B cell (primary cell): ENCODE measurements around the gene MAMLD1. TPM values are rescaled to one million over a fixed set of nuclear protein-coding genes. Genes with fewer than 3 reads are reported as not detected.

ENCODE experiments used
- ATAC-seq: fragments of 200-7000 bp; cut with Tn5 transposase; one replicate; pipeline ENCODE4 v1.10.0; 2021; ENCODE audit warnings: low read depth, mild to moderate bottlenecking, moderate number of reproducible peaks, moderate library complexity
- CTCF ChIA-PET: fragments of 350-600 bp; sonication (Branson Sonifier 250); formaldehyde crosslinking; loops from one replicate; lab custom pipeline; 2021; ENCODE audit warnings: antibody characterized with exemption, inconsistent platforms; lab: Charles Lee
- POLR2A ChIA-PET: fragments of 350-600 bp; sonication (Branson Sonifier 250); formaldehyde crosslinking; loops from one replicate; lab custom pipeline; 2021; ENCODE audit warnings: antibody characterized with exemption; lab: Charles Lee
- DNase-seq: peaks from one replicate; pipeline ENCODE4 v3.0.0; 2013
- H2AFZ ChIP-seq: 2 replicates; pipeline ENCODE4 v1.6.1; 2012; ENCODE audit warnings: mild to moderate bottlenecking, low read depth, low read length; ENCODE audit not compliant: insufficient read depth, poor library complexity, severe bottlenecking
- H3K27ac ChIP-seq, 2 donors: 1 replicate in 1 of 2; 2 replicates in 1 of 2; pipeline ENCODE4 v1.5.1; 2012 to 2013; ENCODE audit warnings: low read length in 2 of 2, mild to moderate bottlenecking in 2 of 2, moderate library complexity in 1 of 2
- H3K27me3 ChIP-seq, 4 experiments: fragments of 200-600 bp in 1 of 4; sonication (generic) in 1 of 4; replicated peaks in 1 of 4; 1 replicate in 2 of 4; 2 replicates in 2 of 4; pipeline versions ENCODE4 v1.6.1 to v1.7.0; 2013 to 2016; ENCODE audit warnings: low read length in 3 of 4, mild to moderate bottlenecking in 2 of 4, mixed read lengths in 1 of 4, moderate library complexity in 1 of 4; ENCODE audit not compliant: insufficient read depth in 4 of 4, control insufficient read depth in 3 of 4; ENCODE audit errors: control extremely low read depth in 1 of 4
- H3K36me3 ChIP-seq, 2 experiments: replicated peaks in 1 of 2; 1 replicate in 1 of 2; 2 replicates in 1 of 2; pipeline versions ENCODE4 v1.6.1 to v1.7.1; 2013; ENCODE audit warnings: low read length in 1 of 2; ENCODE audit not compliant: insufficient read depth in 2 of 2, control insufficient read depth in 1 of 2; ENCODE audit errors: control extremely low read depth in 1 of 2, extremely low read depth in 1 of 2
- H3K4me1 ChIP-seq, 2 donors: fragments of 200-600 bp in 1 of 2; sonication (generic) in 1 of 2; 1 replicate in 1 of 2; 2 replicates in 1 of 2; pipeline versions ENCODE4 v1.5.1 to v1.6.1; 2013 to 2017; ENCODE audit warnings: low read length in 2 of 2; ENCODE audit not compliant: control insufficient read depth in 2 of 2, insufficient read depth in 2 of 2
- H3K4me2 ChIP-seq: replicated peaks from 2 replicates; pipeline ENCODE3; 2012; ENCODE audit warnings: mild to moderate bottlenecking, low read depth, low read length; ENCODE audit not compliant: poor library complexity, severe bottlenecking
- H3K4me3 ChIP-seq, 5 experiments: fragments of 200-600 bp in 1 of 5; sonication (generic) in 1 of 5; 1 replicate in 3 of 5; 2 replicates in 2 of 5; pipeline versions ENCODE4 v1.5.1 to v1.7.0; 2011 to 2016; ENCODE audit warnings: low read length in 4 of 5, mild to moderate bottlenecking in 4 of 5, low read depth in 2 of 5, control low read depth in 1 of 5, moderate library complexity in 1 of 5; ENCODE audit not compliant: insufficient read depth in 1 of 5; ENCODE audit errors: control extremely low read depth in 1 of 5, extremely low read depth in 1 of 5
- H3K79me2 ChIP-seq: fragments of 200-600 bp; sonication (generic); one replicate; pipeline ENCODE4 v1.6.0; 2016; ENCODE audit warnings: low read length; ENCODE audit not compliant: control insufficient read depth, insufficient read depth
- H3K9ac ChIP-seq: fragments of 200-600 bp; sonication (generic); 2 replicates; pipeline ENCODE4 v1.6.1; 2017; ENCODE audit warnings: mild to moderate bottlenecking, low read length, moderate library complexity
- H3K9me3 ChIP-seq, 3 donors: one replicate each; pipeline versions ENCODE4 v1.6.1 to v1.7.1; 2013; ENCODE audit warnings: low read length in 2 of 3; ENCODE audit not compliant: control insufficient read depth in 2 of 3, insufficient read depth in 1 of 3; ENCODE audit errors: control extremely low read depth in 1 of 3
- H4K20me1 ChIP-seq: 2 replicates; pipeline ENCODE4 v1.6.0; 2012; ENCODE audit warnings: mild to moderate bottlenecking, low read length; ENCODE audit not compliant: insufficient read depth, control insufficient read depth, poor library complexity, severe bottlenecking
- H3K27ac Mint-ChIP-seq: one replicate; pipeline ENCODE4 v1.8.0; 2021; ENCODE audit warnings: mixed read lengths
- H3K27me3 Mint-ChIP-seq: one replicate; pipeline ENCODE4 v1.8.0; 2021; ENCODE audit warnings: mixed read lengths
- H3K4me1 Mint-ChIP-seq: one replicate; pipeline ENCODE4 v1.8.0; 2021; ENCODE audit warnings: mixed read lengths
- H3K4me3 Mint-ChIP-seq: one replicate; pipeline ENCODE4 v1.8.0; 2021; ENCODE audit warnings: mixed read lengths
- H3K9me3 Mint-ChIP-seq: one replicate; pipeline ENCODE4 v1.8.0; 2022; ENCODE audit warnings: mixed read lengths; ENCODE audit not compliant: insufficient read depth
- EZH2 ChIP-seq: IDR thresholded peaks from 2 replicates; pipeline ENCODE4 v1.6.1; 2012; ENCODE audit warnings: borderline replicate concordance, low read depth, mild to moderate bottlenecking, moderate library complexity, low read length; ENCODE audit not compliant: insufficient read depth, poor library complexity, severe bottlenecking
- WGBS: methylation state at CpG from one replicate; pipeline ENCODE4 v1.1.5; 2013; ENCODE audit warnings: missing lambda C conversion rate; ENCODE audit not compliant: insufficient coverage; 5-methylcytosine and 5-hydroxymethylcytosine counted together
- intact Hi-C: fragments of 100-400 bp; cut with micrococcal nuclease; formaldehyde crosslinking; loops from one replicate; pipeline ENCODE4 v1.10.0; 2022
- polyA plus RNA-seq: library from polyadenylated mRNA; depleted of rRNA; stranded (reverse); fragments of >200 nt; gene quantifications from 2 replicates; pipeline ENCODE4 v1.2.3, GENCODE V29; 2012
- total RNA-seq, 2 donors: library from RNA; stranded (reverse); fragments of 120-200 nt in 1 of 2; gene quantifications; 1 replicate in 1 of 2; 2 replicates in 1 of 2; pipeline versions ENCODE4 v1.2.3 to v1.2.4, GENCODE V29; 2013 to 2022
- TF ChIP-seq, protein P1 (sequence below): fragments of 200-600 bp; IDR thresholded peaks from one replicate; pipeline ENCODE4 v1.8.0; 2022; ENCODE audit warnings: antibody characterized with exemption, mild to moderate bottlenecking

MAMLD1 gene
- total and polyA plus RNA-seq, 2 donors (not counting 1 experiment from before 2014, with no cell fraction given): 1.4 to 1.9 TPM

- intact Hi-C loops: no loop called here
- Mint-ChIP-seq H3K4me3 (no peak overlapping the region), H3K9me3 (no peaks in the 10 kb centered on the region), H3K27me3 (peaks cover 3% of the 10 kb centered on the region), H3K27ac (no peak overlapping the region), H3K4me1 (peaks cover 4% of the 10 kb centered on the region)
- no peak overlapping the region for H3K27ac ChIP-seq
- no peaks in the 10 kb centered on the region for H3K79me2 ChIP-seq
- POLR2A ChIA-PET: no interaction called here
- no peak overlapping the region for H2AFZ ChIP-seq
- H3K9me3 ChIP-seq: no peaks in the 10 kb centered on the region
- H4K20me1 ChIP-seq: no peaks in the 10 kb centered on the region
- DNase-seq (no peak), ATAC-seq (no peak)
- H3K36me3 ChIP-seq: no peaks in the 10 kb centered on the region
- CTCF ChIA-PET: no interaction called here
- peaks cover 0 to 3% (median 0%) of the 10 kb centered on the region in 4 experiments for H3K27me3 ChIP-seq
- no peak overlapping the region for H3K4me2 ChIP-seq
- TF ChIP-seq EZH2: no peak
- TF ChIP-seq, protein P1, sequence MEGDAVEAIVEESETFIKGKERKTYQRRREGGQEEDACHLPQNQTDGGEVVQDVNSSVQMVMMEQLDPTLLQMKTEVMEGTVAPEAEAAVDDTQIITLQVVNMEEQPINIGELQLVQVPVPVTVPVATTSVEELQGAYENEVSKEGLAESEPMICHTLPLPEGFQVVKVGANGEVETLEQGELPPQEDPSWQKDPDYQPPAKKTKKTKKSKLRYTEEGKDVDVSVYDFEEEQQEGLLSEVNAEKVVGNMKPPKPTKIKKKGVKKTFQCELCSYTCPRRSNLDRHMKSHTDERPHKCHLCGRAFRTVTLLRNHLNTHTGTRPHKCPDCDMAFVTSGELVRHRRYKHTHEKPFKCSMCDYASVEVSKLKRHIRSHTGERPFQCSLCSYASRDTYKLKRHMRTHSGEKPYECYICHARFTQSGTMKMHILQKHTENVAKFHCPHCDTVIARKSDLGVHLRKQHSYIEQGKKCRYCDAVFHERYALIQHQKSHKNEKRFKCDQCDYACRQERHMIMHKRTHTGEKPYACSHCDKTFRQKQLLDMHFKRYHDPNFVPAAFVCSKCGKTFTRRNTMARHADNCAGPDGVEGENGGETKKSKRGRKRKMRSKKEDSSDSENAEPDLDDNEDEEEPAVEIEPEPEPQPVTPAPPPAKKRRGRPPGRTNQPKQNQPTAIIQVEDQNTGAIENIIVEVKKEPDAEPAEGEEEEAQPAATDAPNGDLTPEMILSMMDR: no peak
- no peak overlapping the region for H3K4me3 ChIP-seq
- peaks cover 0 to 4% of the 10 kb centered on the region in 2 donors for H3K4me1 ChIP-seq
- no peak overlapping the region for H3K9ac ChIP-seq
These were observed 40.1 kb upstream of the MAMLD1 start for GRCh38 chrX:150323020-150323419.

GRCh38 chrX:150324035-150324728 lies 38.9 kb upstream of the MAMLD1 start:
- no peak overlapping the region for H3K4me3 ChIP-seq
- ATAC-seq (no peak), DNase-seq (no peak)
- H4K20me1 ChIP-seq: no peaks in the 10 kb centered on the region
- no peak overlapping the region for H3K9ac ChIP-seq
- TF ChIP-seq, protein P1: no peak
- no peak for TF ChIP-seq EZH2
- H3K4me1 ChIP-seq: peaks cover 0 to 4% of the 10 kb centered on the region in 2 donors
- H2AFZ ChIP-seq: no peak overlapping the region
- H3K27ac ChIP-seq: no peak overlapping the region
- Mint-ChIP-seq H3K4me1 (peaks cover 4% of the 10 kb centered on the region), H3K27ac (peak overlapping the region; percentile 26), H3K4me3 (no peak overlapping the region), H3K27me3 (peaks cover 3% of the 10 kb centered on the region), H3K9me3 (no peaks in the 10 kb centered on the region)
- ChIA-PET CTCF (no interaction called here), POLR2A (no interaction called here)
- H3K4me2 ChIP-seq: no peak overlapping the region
- intact Hi-C loops: no loop called here
- no peaks in the 10 kb centered on the region for H3K79me2 ChIP-seq
- H3K9me3 ChIP-seq: no peaks in the 10 kb centered on the region
- no peaks in the 10 kb centered on the region for H3K36me3 ChIP-seq
- H3K27me3 ChIP-seq: peaks cover 0 to 3% (median 0%) of the 10 kb centered on the region in 4 experiments
- no CpG with 5 or more reads among the region's 4 CpGs for WGBS
